Measurements from ENCODE around the gene LDAF1.

- no peak for TF ChIP-seq EED (IDR thresholded peaks at IDR 0.05; ENCODE audit: low read depth)
- TF ChIP-seq NR2C1 (IDR thresholded peaks at IDR 0.05), result no peak
- no peak for TF ChIP-seq REST (IDR thresholded peaks at IDR 0.05; ENCODE audit: low read depth, low read length)
- TF ChIP-seq HCFC1 (IDR thresholded peaks at IDR 0.05; ENCODE audit: low read length), result no peak
These were observed 4.2 kb downstream of the LDAF1 start for GRCh38 chr16:21162661-21163151.
